ENCODE measurements around the gene KRT7. TPM values are rescaled to one million over a fixed set of nuclear protein-coding genes. Genes with fewer than 3 reads are reported as not detected.
A peak's percentile ranks its signal among the peaks of the same experiment; 100 is the strongest.
"Not testable (repeated sequence)": the region's sequence is repeated elsewhere in the genome, so short reads cannot be mapped to it uniquely, and the experiment has no call there.

Gene KRT7
- total RNA-seq, 1 donor from 2014 or later: 768 TPM

GRCh38 chr12:52235001-52235764, 2.1 kb downstream of the KRT7 start:
- H3K4me3 ChIP-seq (ENCODE audit: low read depth, low read length): peak overlapping the region; percentile 53
- no peak for TF ChIP-seq CTCF (conservative IDR thresholded peaks at IDR 0.05; ENCODE audit: low read depth, low read length)
- DNase-seq (ENCODE audit: low read depth): no peak

GRCh38 chr12:52235822-52236361, 2.8 kb downstream of the KRT7 start:
- no peak overlapping the region for H3K4me3 ChIP-seq (ENCODE audit: low read depth, low read length)
- no peak for DNase-seq (ENCODE audit: low read depth)
- TF ChIP-seq CTCF (conservative IDR thresholded peaks at IDR 0.05; ENCODE audit: low read depth, low read length): no peak

GRCh38 chr12:52236386-52237050, 3.5 kb downstream of the KRT7 start:
- no peak overlapping the region for H3K4me3 ChIP-seq (ENCODE audit: low read depth, low read length)
- no peak for DNase-seq (ENCODE audit: low read depth)
- TF ChIP-seq CTCF (conservative IDR thresholded peaks at IDR 0.05; ENCODE audit: low read depth, low read length): no peak

- no peak overlapping the region for H3K4me3 ChIP-seq (ENCODE audit: low read depth, low read length)
- no peak for DNase-seq (ENCODE audit: low read depth)
- TF ChIP-seq CTCF (conservative IDR thresholded peaks at IDR 0.05; ENCODE audit: low read depth, low read length): no peak
These were observed 5.3 kb downstream of the KRT7 start for GRCh38 chr12:52238207-52238840.

- no peak overlapping the region for H3K4me3 ChIP-seq (ENCODE audit: low read depth, low read length)
- no peak for DNase-seq (ENCODE audit: low read depth)
- no peak for TF ChIP-seq CTCF (conservative IDR thresholded peaks at IDR 0.05; ENCODE audit: low read depth, low read length)
These were observed 6.0 kb downstream of the KRT7 start for GRCh38 chr12:52238916-52239646.

GRCh38 chr12:52239767-52240166, 6.7 kb downstream of the KRT7 start:
- no peak for DNase-seq (ENCODE audit: low read depth)
- no peak overlapping the region for H3K4me3 ChIP-seq (ENCODE audit: low read depth, low read length)
- TF ChIP-seq CTCF (conservative IDR thresholded peaks at IDR 0.05; ENCODE audit: low read depth, low read length): no peak

GRCh38 chr12:52240247-52240646, 7.2 kb downstream of the KRT7 start:
- DNase-seq (ENCODE audit: low read depth); H3K4me3 ChIP-seq (ENCODE audit: low read depth, low read length): not testable (repeated sequence)
